ENCODE measurements around the gene NSMCE1. TPM values are rescaled to one million over a fixed set of nuclear protein-coding genes. Genes with fewer than 3 reads are reported as not detected.

The NSMCE1 gene
- total RNA-seq, 1 experiment from 2014 or later: 19.3 TPM

- Mint-ChIP-seq H3K36me3 (ENCODE audit: insufficient read depth in 1 of 3, low read depth in 3 of 3) (no peaks in the 10 kb centered on the region), H3K9me3 (no peaks in the 10 kb centered on the region), H3K4me3 (no peak overlapping the region), H3K27ac (no peak overlapping the region; a peak in 2 of 7 replicates), H3K27me3 (ENCODE audit: low read depth) (peaks cover 1% of the 10 kb centered on the region; the same call in 1 of the 2 replicates), H3K4me1 (peaks cover 20 to 32% of the 10 kb centered on the region in 2 experiments)
- no peaks in the 10 kb centered on the region for H3K23me2 ChIP-seq (ENCODE audit: insufficient read length, low read depth, low read length, poor library complexity, severe bottlenecking)
- no peak overlapping the region for H2BK12ac ChIP-seq (ENCODE audit: insufficient read length, low read depth, low read length)
- no peak overlapping the region for H4K91ac ChIP-seq (ENCODE audit: insufficient read length, low read depth, low read length)
- no peaks in the 10 kb centered on the region for H3K79me1 ChIP-seq (ENCODE audit: insufficient read depth, low read depth, low read length, poor library complexity, severe bottlenecking)
- H3K4me2 ChIP-seq (ENCODE audit: insufficient read depth, insufficient read length, low read length): no peak overlapping the region
- H2BK20ac ChIP-seq (ENCODE audit: low read depth, low read length, poor library complexity, severe bottlenecking): no peak overlapping the region
- no peak overlapping the region for H3K27ac ChIP-seq (ENCODE audit: insufficient read length, low read depth, low read length)
- H3K9ac ChIP-seq (ENCODE audit: extremely low read depth, insufficient read length, low read length): no peak overlapping the region
- H3K27me3 ChIP-seq (ENCODE audit: insufficient read depth, low read length): no peaks in the 10 kb centered on the region
- no peak overlapping the region for H3K18ac ChIP-seq (ENCODE audit: insufficient read length, low read depth, low read length)
- H4K5ac ChIP-seq (ENCODE audit: insufficient read length, low read depth, low read length): no peak overlapping the region
- DNase-seq: no peak
- no peak overlapping the region for H2AFZ ChIP-seq (ENCODE audit: low read length)
- no peaks in the 10 kb centered on the region for H3K79me2 ChIP-seq (ENCODE audit: insufficient read depth, low read length)
- H2AK5ac ChIP-seq (ENCODE audit: insufficient read length, low read length): no peak overlapping the region
- H3K14ac ChIP-seq (ENCODE audit: insufficient read depth, low read length): no peak overlapping the region
- no peak overlapping the region for H3K23ac ChIP-seq (ENCODE audit: insufficient read length, low read depth, low read length)
- H2BK120ac ChIP-seq (ENCODE audit: low read depth, low read length, poor library complexity, severe bottlenecking): no peak overlapping the region
- H4K20me1 ChIP-seq (ENCODE audit: control insufficient read depth, insufficient read depth, insufficient read length): no peaks in the 10 kb centered on the region
- TF ChIP-seq, protein P1, sequence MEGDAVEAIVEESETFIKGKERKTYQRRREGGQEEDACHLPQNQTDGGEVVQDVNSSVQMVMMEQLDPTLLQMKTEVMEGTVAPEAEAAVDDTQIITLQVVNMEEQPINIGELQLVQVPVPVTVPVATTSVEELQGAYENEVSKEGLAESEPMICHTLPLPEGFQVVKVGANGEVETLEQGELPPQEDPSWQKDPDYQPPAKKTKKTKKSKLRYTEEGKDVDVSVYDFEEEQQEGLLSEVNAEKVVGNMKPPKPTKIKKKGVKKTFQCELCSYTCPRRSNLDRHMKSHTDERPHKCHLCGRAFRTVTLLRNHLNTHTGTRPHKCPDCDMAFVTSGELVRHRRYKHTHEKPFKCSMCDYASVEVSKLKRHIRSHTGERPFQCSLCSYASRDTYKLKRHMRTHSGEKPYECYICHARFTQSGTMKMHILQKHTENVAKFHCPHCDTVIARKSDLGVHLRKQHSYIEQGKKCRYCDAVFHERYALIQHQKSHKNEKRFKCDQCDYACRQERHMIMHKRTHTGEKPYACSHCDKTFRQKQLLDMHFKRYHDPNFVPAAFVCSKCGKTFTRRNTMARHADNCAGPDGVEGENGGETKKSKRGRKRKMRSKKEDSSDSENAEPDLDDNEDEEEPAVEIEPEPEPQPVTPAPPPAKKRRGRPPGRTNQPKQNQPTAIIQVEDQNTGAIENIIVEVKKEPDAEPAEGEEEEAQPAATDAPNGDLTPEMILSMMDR (conservative IDR thresholded peaks at IDR 0.05): no peak
- WGBS (ENCODE audit: extremely low coverage, insufficient read length, low lambda C conversion rate): no CpG with 5 or more reads among the region's 2 CpGs
- H2BK5ac ChIP-seq (ENCODE audit: insufficient read length, low read length): no peak overlapping the region
- no peak overlapping the region for H4K8ac ChIP-seq (replicated peaks; ENCODE audit: insufficient read length, low read depth, low read length)
- H3K56ac ChIP-seq (ENCODE audit: insufficient read length, low read depth, low read length): no peak overlapping the region
- no peak overlapping the region for H3K4ac ChIP-seq (ENCODE audit: low read depth, low read length)
- peaks cover 4% of the 10 kb centered on the region; the same call in 1 of the 2 replicates for H3K4me1 ChIP-seq (ENCODE audit: insufficient read depth, low read length)
- no peak overlapping the region for H3T11ph ChIP-seq (ENCODE audit: low read length)
- H3K9me3 ChIP-seq (ENCODE audit: control insufficient read depth, low read depth, low read length): no peaks in the 10 kb centered on the region
- H2BK15ac ChIP-seq (ENCODE audit: low read depth, low read length): no peak overlapping the region
These were observed 30.0 kb downstream of the NSMCE1 start for GRCh38 chr16:27238591-27238990.

Data from H9 (cell line).